A204.1 (cell line): ENCODE measurements around the gene SOCS3.

Experiments used
- FAIRE-seq: peaks from 2 replicates; lab custom pipeline; 2012; peaks lifted over from hg19 to GRCh38; lab: Jason Lieb, UNC

Gene SOCS3

DNA sequence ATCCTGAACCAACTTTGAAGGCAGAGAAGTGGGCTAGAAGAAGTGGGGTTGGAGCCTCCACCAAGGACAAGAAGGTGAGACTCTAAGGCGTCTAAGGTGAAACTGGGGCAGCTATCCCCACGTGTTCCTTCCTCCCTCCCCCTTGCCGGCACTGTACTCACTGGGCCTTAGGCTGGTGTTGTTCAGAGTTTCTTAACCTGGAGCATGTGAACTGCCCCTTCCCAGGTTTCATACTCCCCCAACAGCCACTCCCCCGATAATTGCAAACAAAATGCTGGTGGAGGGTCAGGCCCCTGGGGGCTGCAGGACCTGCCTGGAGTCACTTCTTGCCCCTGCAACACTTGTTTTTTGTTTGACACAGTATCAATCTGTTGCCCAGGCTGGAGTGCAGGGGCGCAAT lies 7.3 kb upstream of the SOCS3 start:
- FAIRE-seq = no peak

DNA sequence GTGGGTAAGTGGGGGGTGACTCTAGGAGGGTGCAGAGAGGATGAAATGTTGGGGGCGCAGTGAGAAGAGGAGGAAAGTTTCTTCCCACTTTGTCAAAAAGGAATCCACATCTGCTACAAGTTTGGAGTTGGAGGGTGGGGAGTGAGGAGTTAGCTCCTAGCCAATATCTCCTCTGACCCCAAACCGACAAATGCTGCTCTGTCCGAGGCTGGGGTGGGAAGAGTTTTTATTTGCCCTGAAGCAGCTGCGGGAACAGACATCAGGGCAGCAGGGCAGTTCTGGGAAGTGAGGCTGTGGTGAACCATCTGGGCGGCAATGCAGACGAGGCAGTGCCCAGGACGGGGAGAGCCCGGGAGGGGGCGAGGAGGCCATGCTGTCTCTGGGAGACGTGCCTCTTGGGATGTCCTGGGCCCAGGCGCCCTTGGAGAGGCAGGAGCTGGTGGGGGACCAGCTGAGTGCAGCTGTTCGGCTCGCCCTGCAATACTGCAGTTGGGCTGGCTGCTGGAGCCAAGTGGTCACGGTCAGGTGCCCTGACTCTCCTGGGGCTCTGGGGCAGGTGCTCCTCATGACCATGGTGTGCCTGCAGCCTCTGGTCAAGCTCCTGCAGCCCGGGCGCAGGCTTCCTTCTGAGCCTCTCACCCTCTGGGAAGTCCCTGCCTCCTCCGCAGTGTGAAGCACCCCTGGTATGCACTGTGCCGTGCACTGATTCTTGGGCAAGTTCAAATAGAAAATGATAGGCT lies 6.4 kb upstream of the SOCS3 start:
- no peak for FAIRE-seq

DNA sequence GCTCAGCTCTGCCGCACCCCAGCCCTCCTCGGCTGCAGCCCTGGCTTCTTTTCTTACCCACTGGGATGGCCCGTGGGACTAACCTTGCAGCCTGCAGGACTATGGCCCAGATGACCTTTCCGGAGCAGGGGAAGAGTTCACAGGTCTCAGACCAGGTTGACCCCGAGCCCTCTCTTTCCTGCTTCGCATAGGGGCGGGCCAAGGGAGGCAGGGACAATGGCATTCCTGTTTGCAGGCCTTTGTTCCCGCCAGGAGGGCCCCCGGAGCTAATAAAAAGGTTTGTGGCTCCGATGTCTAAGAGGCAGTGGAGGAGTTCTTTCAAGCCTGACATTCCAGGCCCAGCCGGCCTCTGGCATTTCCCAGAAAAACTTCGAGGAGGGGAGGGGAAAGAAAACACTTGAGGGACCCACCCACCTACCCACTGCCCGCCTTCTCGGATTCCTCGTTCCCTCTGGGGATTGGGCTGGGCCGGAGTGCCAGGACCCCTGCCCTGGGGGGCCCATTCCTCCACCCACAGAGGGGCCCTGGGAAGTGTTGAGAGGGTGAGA lies 5.8 kb upstream of the SOCS3 start:
- no peak for FAIRE-seq

DNA sequence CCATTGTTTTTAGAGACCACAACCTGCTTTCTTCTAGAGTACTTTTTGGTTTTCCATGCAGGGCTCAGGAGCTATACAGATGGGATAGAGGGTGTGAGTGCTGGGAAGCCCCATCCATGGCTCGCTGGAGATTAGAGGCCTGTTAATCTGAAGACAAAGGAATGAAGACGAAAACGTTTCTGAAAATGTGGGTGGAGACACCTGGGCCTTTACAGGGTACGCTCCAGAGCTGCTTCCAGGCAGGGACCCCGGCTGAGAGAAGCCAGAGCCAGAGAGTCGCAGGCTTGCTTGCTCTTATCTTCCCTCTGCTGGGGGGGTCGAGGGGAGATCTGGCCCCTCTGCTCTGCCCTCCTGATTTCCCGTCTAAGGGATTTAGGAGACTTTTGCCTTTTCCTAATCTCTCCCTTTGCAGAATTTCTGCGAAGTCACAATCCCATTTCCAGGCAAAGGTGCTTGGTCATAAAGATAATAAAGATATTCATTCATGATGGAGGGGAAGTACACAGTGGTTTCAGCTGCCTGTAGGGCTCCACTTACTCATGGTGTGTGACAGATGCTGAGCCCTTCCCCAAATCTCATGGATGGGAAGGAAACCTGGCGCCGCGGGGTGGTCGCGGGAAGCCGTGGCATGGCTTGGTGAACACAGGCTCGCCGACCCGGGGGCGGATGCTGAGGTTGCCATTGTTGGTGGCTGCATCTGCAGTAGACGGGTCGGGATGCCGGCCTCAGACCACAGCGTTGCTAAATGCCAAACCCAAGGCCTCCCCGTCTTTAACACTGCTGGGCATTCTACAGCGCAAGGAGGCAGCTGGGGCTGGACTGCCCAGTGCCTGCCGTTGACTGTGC lies 4.8 kb upstream of the SOCS3 start:
- FAIRE-seq = no peak

DNA sequence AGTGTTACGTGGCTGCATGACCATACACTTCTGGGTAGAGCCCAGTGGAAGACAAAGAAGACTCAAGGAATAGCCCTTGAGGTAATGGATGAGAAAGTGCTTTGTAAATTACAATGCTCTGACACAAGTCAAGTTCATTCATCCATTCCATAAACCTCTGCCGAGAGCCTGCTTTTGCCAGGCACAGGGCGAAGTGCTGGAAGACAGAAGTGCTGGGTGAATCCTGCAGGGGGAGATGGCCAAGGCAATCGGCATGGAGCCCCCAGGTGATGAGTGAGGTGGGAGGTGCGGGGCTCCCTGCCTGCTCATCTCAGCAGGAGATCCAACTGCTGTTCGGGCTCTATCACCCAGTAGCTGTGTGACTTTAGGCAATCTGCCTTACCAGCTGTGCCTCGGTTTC lies 2.8 kb upstream of the SOCS3 start:
- no peak for FAIRE-seq

DNA sequence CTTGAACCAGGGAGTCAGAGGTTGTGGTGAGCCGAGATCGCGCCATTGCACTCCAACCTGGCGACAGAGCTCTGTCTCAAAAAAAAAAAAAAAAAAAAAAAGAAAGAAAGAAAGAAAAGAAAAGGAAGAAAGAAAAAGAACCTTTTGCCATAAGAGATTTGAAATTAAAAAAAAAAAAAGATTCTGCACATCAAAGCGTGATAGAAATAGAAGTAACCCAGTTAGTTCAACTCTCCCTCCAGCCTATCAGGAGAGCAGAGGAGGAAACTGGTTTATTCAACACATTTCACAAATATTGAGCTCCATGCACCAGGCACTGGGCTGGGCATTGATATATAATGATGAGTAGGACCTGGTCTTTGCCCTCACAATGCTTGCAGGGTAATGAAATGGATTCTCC lies 2.4 kb upstream of the SOCS3 start:
- FAIRE-seq = no peak

DNA sequence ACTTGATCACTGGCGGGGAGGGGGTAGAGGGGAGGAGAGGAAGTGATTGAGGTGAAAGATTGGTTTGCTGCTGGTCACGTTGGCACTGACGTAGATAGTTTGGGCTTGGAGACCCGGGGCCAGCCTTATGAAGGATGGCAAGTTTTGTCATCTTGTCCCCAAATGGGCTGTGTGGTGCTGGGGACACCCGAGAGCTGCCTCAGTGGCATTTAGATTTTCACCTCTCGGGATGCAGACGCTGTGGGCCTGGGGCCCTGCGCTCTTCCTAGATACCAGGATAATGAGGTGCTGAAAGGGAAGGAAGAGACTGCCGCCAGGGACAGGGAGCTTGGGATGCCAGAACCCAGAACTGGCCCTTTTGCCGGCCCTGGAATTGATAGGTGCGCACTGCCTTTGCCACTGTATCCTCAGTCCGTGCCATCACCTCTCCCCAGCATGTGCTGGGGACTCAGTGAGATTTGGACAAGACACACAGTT lies 1.4 kb upstream of the SOCS3 start:
- FAIRE-seq = no peak

DNA sequence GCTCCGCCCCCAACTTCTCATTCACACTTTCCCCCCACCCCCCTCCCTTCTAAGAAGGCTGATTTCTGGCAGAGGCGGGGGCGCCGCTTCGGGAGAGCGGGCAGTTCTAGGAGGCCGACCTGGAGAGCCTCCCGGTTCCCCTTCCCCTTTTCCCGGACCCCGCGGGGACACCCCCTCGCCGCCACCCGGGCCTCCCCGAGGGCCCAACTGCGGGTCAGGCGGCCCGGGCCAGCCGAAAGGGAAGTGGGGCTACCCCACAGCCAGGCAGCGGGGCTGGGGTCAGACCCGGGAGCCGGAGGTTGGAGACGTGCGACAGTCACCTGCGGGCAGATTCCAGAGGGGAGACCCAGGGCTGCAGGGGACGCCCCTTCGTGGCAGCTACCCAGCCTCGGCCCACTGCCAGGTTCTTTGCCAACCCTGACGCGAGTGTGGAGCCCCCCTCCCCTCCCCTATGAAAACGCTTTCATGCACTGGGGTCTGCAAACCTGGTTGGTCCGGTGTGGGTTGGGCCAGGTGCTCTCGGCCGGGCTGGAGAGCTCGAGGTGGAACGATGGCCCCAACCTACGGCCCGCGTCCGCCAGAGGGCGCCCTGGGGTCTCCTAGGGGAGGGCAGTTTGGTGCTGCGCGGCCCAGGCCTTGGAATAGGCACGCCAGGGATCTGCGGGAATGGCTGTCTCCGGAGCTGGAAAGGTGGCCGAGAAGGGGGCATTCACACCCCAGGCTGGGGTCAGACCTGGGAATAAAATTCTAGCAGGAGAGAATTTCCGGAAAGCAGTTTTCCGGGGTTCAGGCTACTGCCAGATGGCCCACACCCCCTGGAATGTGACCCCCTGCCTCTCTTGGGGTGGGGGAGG lies 721 bp upstream of the SOCS3 start:
- no peak for FAIRE-seq

DNA sequence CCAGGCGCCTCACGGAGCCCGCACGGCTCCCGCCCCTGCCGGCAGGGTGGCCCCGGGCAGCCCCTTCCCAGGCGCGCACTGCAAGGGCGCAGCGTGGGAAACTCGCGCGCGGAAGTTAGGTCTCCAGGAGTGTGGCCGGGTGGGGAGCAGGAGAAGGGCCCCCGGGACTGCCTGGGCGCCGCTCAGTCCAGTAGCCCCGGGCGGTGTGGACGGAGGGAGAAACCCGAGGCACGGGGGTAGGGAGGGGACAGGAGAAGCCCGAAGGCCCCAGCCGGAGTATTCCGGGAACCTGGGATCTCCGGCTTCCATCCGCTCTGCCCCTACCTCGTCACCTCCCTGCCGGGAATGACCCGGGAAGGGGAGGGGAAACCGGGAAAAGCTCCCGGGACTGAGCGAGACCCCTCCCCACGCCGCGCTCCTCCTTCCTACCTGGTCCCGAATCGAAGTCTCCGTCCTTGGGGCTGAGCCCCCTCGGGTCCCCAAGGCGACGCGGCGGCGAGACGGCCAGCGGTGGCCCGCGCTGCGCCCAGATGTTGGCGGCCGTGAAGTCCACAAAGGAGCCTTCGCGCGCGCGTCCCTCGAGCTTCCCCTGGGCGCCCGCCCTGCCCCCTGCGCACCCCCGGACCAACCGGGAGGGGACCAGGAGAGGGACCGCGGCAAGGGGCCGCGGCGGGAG lies 418 bp downstream of the SOCS3 start:
- no peak for FAIRE-seq

DNA sequence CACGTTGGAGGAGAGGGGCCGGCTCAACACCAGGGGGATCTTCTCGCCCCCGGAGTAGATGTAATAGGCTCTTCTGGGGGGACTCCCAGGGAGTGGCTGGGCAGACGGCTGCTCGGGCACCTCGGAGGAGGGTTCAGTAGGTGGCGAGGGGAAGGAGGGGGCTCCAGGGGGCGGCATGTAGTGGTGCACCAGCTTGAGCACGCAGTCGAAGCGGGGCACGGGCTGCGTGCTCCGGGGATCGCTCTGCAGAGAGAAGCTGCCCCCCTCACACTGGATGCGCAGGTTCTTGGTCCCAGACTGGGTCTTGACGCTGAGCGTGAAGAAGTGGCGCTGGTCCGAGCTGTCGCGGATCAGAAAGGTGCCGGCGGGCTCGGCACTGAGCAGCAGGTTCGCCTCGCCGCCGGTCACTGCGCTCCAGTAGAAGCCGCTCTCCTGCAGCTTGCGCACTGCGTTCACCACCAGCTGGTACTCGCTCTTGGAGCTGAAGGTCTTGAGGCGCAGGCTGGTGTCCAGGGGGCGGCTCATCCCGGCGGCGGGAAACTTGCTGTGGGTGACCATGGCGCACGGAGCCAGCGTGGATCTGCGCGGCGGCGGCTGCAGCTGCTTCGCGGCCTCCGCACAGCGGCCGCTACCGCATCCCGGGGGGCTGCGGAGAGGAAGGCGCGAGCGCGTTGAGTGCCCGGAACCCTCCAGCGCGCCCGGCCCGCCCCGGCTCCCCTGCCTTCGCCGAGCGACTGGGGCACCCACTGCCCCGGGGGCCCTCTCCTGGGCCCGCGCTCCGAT lies 1.1 kb downstream of the SOCS3 start:
- no peak for FAIRE-seq

DNA sequence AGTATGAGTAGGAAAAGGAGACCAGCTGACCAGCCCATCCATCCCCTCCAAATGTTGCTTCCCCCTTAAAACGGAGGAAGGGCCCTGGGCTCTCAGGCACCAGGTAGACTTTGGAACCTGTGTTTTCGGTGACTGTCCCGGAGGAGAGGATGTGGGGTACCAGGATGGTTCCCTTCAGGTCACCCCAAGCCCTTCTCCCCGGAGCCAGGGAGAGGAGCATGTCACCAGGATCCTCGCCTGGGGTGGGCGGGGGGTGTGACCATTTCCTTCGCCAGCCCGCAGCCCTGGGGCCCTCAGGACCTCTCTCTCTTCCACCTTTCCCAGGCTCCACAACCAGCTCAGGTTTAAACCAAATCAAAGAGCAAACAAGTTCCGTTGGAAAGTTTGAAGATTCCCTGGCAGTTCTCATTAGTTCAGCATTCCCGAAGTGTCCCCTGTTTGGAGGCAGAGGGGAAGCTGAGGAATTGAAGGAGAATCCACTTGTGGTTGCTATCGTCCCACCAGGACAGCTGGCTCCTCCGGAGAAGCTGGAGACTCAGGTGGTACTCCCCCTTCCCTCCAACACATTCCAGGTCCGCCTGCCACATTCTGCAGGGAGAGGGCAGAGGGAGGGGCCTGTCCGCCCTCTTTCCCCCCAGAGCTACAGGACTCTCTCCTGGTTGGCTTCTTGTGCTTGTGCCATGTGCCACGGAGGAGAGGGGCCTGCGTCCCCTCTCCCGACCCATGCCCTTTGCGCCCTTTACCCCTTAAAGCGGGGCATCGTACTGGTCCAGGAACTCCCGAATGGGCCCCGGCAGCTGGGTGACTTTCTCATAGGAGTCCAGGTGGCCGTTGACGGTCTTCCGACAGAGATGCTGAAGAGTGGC lies 2.0 kb downstream of the SOCS3 start:
- no peak for FAIRE-seq

DNA sequence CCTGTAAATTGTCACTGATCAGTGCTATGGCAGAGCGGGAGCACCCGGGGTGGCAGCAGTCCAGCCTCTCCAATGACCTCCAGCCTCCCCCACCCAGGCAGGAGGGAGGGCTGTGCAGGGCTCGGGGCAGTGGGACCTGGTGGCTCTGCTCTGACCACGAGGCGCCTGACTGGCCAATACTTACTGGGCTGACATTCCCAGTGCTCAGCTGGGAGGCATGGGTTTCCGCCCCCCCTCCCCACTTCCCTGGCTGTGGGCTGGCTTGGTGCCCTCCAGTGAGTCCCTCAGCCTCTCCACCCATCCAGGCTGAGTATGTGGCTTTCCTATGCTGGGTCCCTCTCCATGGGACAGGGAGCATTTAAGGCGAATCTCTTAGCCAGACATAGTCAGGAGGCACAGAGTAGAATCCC lies 2.7 kb downstream of the SOCS3 start:
- FAIRE-seq = no peak

DNA sequence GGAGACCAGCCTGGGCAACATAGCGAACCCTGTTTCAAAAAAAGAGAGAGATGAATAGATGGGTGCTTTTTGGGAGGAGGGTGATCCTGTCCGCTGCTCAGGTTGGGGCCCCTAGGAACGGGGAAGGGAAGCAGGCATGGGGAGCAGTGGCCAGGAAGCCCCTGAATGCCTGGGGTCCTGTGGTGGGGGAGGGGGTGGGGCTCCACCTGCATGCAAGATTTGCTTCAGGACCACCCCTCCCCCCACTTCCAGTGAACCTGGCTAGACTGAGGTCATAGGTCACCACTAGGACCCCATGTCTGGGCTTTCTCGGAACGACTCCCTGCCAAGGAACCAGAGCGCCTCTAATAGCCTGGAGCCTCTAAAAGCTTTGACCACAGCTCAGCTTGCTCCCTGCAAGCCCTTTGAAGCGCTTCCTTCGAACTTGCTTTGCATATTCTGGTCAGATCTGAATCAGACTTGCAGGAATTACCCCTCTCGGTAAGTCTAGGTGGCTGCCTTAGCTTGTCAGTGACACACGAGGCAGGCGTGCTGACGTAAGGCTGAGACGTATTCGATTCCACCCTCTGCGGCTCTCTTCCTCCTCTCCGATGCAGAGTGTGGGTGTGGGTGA lies 3.7 kb downstream of the SOCS3 start:
- FAIRE-seq = no peak

DNA sequence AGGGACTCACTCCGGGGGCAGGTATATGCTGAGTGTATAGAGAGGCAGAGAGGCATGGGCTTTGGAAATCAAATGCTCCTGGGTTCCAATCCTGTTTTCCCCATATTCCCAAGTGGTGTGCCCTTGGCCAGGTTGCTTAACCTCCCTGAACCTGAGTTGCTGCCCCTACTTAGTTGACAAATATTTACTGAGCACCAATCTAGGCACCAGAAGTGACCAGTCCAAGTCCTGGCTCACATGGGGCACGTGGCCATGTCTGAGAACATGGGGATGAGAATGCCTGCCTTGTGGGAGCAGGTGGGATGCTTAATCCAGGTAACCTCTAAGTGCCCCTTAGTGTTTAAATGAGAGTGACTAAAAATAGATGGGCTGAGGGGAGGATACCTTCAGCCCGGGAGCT lies 4.2 kb downstream of the SOCS3 start:
- no peak for FAIRE-seq

DNA sequence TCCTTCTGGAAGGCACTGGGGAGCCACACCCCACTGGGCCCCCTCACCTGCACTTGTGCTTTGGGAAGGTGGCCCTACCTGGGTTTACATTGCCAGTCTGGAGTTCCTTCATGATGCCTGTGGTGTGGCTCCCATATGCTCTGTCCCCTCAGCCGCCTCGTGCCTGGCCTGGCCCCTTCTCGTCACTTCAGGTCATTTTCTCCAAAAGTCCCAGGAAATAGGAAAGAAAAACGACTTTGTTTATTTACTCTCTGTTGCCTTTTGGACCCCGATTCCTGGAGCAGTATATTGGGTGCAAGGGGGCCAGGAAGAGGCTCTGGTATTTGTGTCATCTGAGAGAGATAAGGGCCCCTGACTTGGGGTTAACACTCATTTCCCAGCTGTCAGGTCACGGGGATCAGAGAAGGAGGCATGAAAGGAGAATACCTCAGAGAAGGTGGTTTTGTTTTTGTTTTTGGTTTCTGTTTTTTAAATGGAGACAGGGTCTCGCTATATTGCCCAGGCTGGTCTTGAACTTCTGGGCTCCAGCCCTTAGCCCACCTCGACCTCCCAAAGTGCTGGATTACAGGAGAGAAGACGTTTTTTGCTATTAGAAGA lies 4.7 kb downstream of the SOCS3 start:
- no peak for FAIRE-seq

DNA sequence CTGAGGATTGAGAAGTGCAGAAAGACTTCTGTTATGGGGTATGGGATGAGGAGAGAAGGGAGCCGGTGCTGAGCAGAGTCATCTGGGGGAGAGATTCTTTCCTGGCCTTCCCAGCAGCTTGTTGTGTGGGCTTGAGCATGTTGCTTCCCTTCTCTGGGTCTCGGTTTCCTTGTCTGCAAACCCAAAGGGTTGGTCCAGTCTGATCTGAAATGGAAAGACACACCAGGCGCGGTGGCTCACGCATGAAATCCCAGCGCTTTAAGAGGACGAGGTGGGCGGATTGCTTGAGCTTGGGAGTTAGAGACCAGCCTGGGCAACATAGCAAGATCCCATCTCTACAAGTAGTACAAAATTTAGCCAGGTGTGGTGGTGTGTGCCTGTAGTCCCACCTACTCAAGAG lies 6.0 kb downstream of the SOCS3 start:
- no peak for FAIRE-seq

DNA sequence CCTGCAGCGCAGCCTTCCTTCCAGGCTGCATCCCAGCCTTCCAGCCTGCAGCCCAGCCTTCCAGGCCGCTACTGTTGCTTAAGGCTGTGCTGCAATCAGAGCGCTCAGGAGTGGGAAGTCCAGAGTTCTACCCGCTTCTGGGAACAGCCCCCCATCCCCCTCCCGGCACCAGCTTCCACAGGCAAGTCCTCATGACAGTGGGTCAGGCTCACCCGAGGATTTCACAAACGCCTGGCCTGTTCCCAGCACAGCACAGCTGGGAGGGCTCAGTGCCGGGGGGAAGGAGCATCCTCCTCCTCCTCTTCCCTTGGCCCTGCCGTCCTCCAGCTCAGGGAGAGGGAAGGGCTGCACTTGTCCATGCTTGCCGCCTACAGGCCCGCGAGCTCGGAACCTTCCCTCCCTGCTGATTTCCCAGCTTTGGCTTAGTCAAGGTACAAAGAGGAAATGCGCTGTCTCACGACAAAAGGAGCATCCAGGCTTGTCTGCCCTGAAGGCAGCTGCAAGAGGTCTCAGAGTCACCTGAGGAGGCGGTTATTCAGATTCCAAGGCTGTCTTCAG lies 8.3 kb downstream of the SOCS3 start:
- FAIRE-seq = peak; percentile 55

DNA sequence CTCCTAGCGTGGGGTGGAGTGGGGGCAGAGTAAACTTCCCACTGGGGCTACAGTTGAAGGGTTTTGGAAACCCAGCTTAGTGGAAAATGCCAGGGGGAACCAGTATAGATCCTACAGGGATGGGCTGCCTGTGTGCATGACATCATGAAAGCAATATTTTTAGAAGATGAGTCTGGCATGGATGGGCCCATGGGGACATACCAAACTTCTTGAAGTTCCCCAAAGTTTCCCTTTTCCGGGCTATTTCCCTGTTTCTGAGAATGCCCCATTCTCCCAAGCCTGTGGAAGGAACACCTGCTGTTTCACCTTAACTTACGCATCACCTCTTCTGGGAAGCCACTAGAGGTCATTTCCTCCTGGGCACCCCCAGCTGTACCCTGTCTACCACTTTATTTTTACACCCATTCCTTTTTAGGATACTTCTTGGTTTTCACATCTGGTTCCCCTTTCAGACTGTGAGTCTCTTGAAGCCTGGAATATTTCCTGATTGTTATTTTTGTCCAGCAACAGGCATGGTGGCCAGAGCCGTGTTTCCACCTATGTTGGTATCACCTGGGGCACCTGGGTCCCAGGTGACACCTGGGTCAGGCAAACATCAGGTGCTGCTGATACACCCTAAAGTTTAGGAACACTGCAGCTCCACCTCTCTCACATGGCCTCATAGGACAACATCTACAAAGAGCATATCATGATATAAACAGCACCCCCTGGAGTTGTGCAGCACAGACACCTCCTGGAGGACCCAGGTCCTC lies 9.8 kb downstream of the SOCS3 start:
- FAIRE-seq = no peak
